ENCODE measurements around the gene SUMO3.

- TF ChIP-seq CTCF (conservative IDR thresholded peaks at IDR 0.05) (no peak; the same call in 1 of the 2 replicates), EZH2 (IDR thresholded peaks at IDR 0.05; ENCODE audit: low read depth) (no peak)
Measured at GRCh38 chr21:44801468-44802395, 16.1 kb downstream of the SUMO3 start, which contains the start of gene UBE2G2.

Data from PC-9 (cell line).